ENCODE results near the gene FOXA2.

- TF ChIP-seq POLR2A (IDR thresholded peaks at IDR 0.05; ENCODE audit: low read depth, low read length) (no peak), PAX5 (IDR thresholded peaks at IDR 0.05; ENCODE audit: insufficient read depth, low read length, severe bottlenecking) (no peak), SPI1 (IDR thresholded peaks at IDR 0.05; ENCODE audit: low read depth, low read length) (no peak), POLR2AphosphoS5 (IDR thresholded peaks at IDR 0.05; ENCODE audit: low read depth, low read length) (no peak), TAF1 (IDR thresholded peaks at IDR 0.05; ENCODE audit: low read depth, low read length) (no peak)
Measured at GRCh38 chr20:22579711-22580697, 4.4 kb downstream of the FOXA2 start.

Measured in GM12891 (cell line).